Measurements from ENCODE around the gene BCAR3.

BCAR3 gene

DNA sequence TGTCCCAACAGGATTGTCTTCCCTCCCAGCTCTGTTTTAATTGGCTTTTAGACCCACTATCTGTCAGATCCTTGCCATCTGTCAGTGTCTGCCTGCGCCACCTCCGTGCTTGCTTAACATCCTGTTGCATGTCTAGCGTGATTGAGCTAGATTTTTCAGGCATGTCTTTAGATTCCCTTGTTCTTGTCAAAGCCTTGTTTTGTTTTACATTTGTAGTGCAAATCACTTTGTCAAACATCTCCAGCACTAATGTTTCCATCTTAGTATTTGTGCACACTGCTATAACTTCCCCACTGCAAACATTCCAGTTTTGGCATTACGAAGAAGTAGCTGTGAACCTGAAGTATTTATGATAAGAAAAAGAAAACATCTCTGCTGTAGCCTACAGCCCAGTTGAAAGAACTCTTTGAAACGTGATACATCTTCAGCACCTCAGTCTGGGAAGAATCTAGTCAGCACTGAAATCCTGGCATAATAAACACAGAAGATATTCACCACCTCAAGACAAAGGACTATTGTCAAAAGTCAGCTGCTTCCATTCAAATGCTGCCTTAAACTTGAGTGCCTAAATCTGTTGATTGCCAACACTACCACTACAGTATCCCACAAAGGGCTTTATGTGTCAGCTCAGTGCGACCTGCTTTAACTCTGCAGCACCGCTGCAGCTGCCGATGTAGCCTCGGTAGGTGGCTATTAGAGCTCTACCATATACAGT is 128.7 kb downstream of the BCAR3 start:
- no peak overlapping the region for H3K9ac ChIP-seq (ENCODE audit: low read length in 5 of 5)
- H3K9me3 ChIP-seq (ENCODE audit: control insufficient read depth in 5 of 5, low read length in 5 of 5) = no peaks in the 10 kb centered on the region
- H3K27ac ChIP-seq (ENCODE audit: low read depth, low read length) = peak overlapping the region; percentile 69
- H3K4me3 ChIP-seq (ENCODE audit: low read depth in 1 of 5, low read length in 5 of 5) = no peak overlapping the region
- H3K36me3 ChIP-seq (ENCODE audit: control insufficient read depth in 5 of 5, insufficient read depth in 5 of 5, low read length in 5 of 5) = peaks cover 9 to 23% (median 16%) of the 10 kb centered on the region in 5 donors
- peaks cover 0 to 30% (median 28%) of the 10 kb centered on the region in 5 donors for H3K4me1 ChIP-seq (ENCODE audit: control insufficient read depth in 5 of 5, insufficient read depth in 5 of 5, low read length in 5 of 5)
- no peaks in the 10 kb centered on the region for H3K27me3 ChIP-seq (ENCODE audit: control insufficient read depth in 5 of 5, insufficient read depth in 4 of 5, low read length in 5 of 5)

DNA sequence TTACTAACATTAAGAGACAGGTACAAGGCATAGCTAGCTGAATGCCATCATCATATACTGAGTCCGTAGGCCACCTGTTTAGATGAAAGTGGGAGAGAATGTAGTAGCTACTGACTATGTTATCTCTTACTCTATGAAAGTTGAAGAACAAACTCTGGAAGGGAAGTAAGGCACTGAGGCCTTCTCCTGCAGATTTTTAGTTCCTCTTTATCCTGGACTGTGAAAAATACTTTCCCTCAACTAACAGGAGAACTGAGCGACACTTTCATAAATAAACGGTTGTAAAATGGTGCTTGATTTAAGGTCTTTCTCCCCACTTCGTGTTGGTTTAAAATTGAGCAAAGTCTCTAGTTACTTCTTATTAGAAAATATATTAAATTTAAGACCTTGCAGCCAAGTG is 131.8 kb downstream of the BCAR3 start:
- Histone ChIP-seq H3K27ac (ENCODE audit: low read depth, low read length) (no peak overlapping the region), H3K4me1 (ENCODE audit: control insufficient read depth in 5 of 5, insufficient read depth in 5 of 5, low read length in 5 of 5) (peaks cover 0 to 26% (median 25%) of the 10 kb centered on the region in 5 donors), H3K27me3 (ENCODE audit: control insufficient read depth in 5 of 5, insufficient read depth in 4 of 5, low read length in 5 of 5) (no peaks in the 10 kb centered on the region), H3K4me3 (ENCODE audit: low read depth in 1 of 5, low read length in 5 of 5) (no peak overlapping the region), H3K9ac (ENCODE audit: low read length in 5 of 5) (no peak overlapping the region), H3K36me3 (ENCODE audit: control insufficient read depth in 5 of 5, insufficient read depth in 5 of 5, low read length in 5 of 5) (peaks cover 11 to 23% (median 16%) of the 10 kb centered on the region in 5 donors), H3K9me3 (ENCODE audit: control insufficient read depth in 5 of 5, low read length in 5 of 5) (no peaks in the 10 kb centered on the region)

GRCh38 chr1:93549131-93549530 is 132.5 kb downstream of the BCAR3 start:
- no peaks in the 10 kb centered on the region for H3K27me3 ChIP-seq (ENCODE audit: control insufficient read depth in 5 of 5, insufficient read depth in 4 of 5, low read length in 5 of 5)
- H3K4me1 ChIP-seq (ENCODE audit: control insufficient read depth in 5 of 5, insufficient read depth in 5 of 5, low read length in 5 of 5) = peaks cover 0 to 21% (median 19%) of the 10 kb centered on the region in 5 donors
- peaks cover 11 to 23% (median 16%) of the 10 kb centered on the region in 5 donors for H3K36me3 ChIP-seq (ENCODE audit: control insufficient read depth in 5 of 5, insufficient read depth in 5 of 5, low read length in 5 of 5)
- no peaks in the 10 kb centered on the region for H3K9me3 ChIP-seq (ENCODE audit: control insufficient read depth in 5 of 5, low read length in 5 of 5)
- no peak overlapping the region for H3K27ac ChIP-seq (ENCODE audit: low read depth, low read length)
- no peak overlapping the region for H3K9ac ChIP-seq (ENCODE audit: low read length in 5 of 5)
- no peak overlapping the region for H3K4me3 ChIP-seq (ENCODE audit: low read depth in 1 of 5, low read length in 5 of 5)

GRCh38 chr1:93546162-93546863 is 135.3 kb downstream of the BCAR3 start:
- Histone ChIP-seq H3K4me1 (ENCODE audit: control insufficient read depth in 5 of 5, insufficient read depth in 5 of 5, low read length in 5 of 5) (no peaks in the 10 kb centered on the region), H3K9ac (ENCODE audit: low read length in 5 of 5) (no peak overlapping the region), H3K27me3 (ENCODE audit: control insufficient read depth in 5 of 5, insufficient read depth in 4 of 5, low read length in 5 of 5) (no peaks in the 10 kb centered on the region), H3K9me3 (ENCODE audit: control insufficient read depth in 5 of 5, low read length in 5 of 5) (no peaks in the 10 kb centered on the region), H3K27ac (ENCODE audit: low read depth, low read length) (no peak overlapping the region), H3K4me3 (ENCODE audit: low read depth in 1 of 5, low read length in 5 of 5) (no peak overlapping the region), H3K36me3 (ENCODE audit: control insufficient read depth in 5 of 5, insufficient read depth in 5 of 5, low read length in 5 of 5) (peaks cover 11 to 23% (median 16%) of the 10 kb centered on the region in 5 donors)

- Histone ChIP-seq H3K36me3 (ENCODE audit: control insufficient read depth in 5 of 5, insufficient read depth in 5 of 5, low read length in 5 of 5) (peaks cover 0 to 4% (median 0%) of the 10 kb centered on the region in 5 donors), H3K27me3 (ENCODE audit: control insufficient read depth in 5 of 5, insufficient read depth in 4 of 5, low read length in 5 of 5) (no peaks in the 10 kb centered on the region), H3K4me3 (ENCODE audit: low read depth in 1 of 5, low read length in 5 of 5) (no peak overlapping the region), H3K27ac (ENCODE audit: low read depth, low read length) (no peak overlapping the region), H3K9me3 (ENCODE audit: control insufficient read depth in 5 of 5, low read length in 5 of 5) (no peaks in the 10 kb centered on the region), H3K9ac (ENCODE audit: low read length in 5 of 5) (no peak overlapping the region), H3K4me1 (ENCODE audit: control insufficient read depth in 5 of 5, insufficient read depth in 5 of 5, low read length in 5 of 5) (no peaks in the 10 kb centered on the region)
Measured at GRCh38 chr1:93542398-93542797, 139.2 kb downstream of the BCAR3 start.

- Histone ChIP-seq H3K9ac (ENCODE audit: low read length in 5 of 5) (no peak overlapping the region), H3K27me3 (ENCODE audit: control insufficient read depth in 5 of 5, insufficient read depth in 4 of 5, low read length in 5 of 5) (no peaks in the 10 kb centered on the region), H3K27ac (ENCODE audit: low read depth, low read length) (no peak overlapping the region), H3K4me1 (ENCODE audit: control insufficient read depth in 5 of 5, insufficient read depth in 5 of 5, low read length in 5 of 5) (no peaks in the 10 kb centered on the region), H3K4me3 (ENCODE audit: low read depth in 1 of 5, low read length in 5 of 5) (no peak overlapping the region), H3K9me3 (ENCODE audit: control insufficient read depth in 5 of 5, low read length in 5 of 5) (no peaks in the 10 kb centered on the region), H3K36me3 (ENCODE audit: control insufficient read depth in 5 of 5, insufficient read depth in 5 of 5, low read length in 5 of 5) (peaks cover 0 to 8% (median 0%) of the 10 kb centered on the region in 5 donors)
Measured at GRCh38 chr1:93541045-93541444, 140.6 kb downstream of the BCAR3 start.

DNA sequence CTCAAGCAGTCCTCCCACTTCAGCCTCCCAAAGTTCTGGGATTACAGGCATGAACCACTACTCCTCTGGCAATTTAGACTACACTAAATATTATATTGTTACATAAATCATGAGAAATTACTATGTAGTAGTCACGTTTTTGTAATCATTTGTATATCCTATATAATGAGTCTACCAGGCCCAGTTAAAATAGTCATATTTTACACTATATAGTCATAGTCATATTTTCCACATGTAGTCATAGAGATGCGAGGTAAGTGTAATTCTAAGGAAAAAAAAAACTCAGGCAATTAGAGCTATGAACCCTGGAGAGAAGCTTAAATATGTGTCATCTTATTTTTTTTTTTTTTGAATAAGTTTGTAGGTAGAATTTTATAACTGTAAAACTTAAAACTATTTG is 143.7 kb downstream of the BCAR3 start:
- Histone ChIP-seq H3K27ac (ENCODE audit: low read depth, low read length) (no peak overlapping the region), H3K27me3 (ENCODE audit: control insufficient read depth in 5 of 5, insufficient read depth in 4 of 5, low read length in 5 of 5) (no peaks in the 10 kb centered on the region), H3K9ac (ENCODE audit: low read length in 5 of 5) (no peak overlapping the region), H3K4me1 (ENCODE audit: control insufficient read depth in 5 of 5, insufficient read depth in 5 of 5, low read length in 5 of 5) (no peaks in the 10 kb centered on the region), H3K9me3 (ENCODE audit: control insufficient read depth in 5 of 5, low read length in 5 of 5) (no peaks in the 10 kb centered on the region), H3K36me3 (ENCODE audit: control insufficient read depth in 5 of 5, insufficient read depth in 5 of 5, low read length in 5 of 5) (peaks cover 0 to 10% (median 0%) of the 10 kb centered on the region in 5 donors), H3K4me3 (ENCODE audit: low read depth in 1 of 5, low read length in 5 of 5) (no peak overlapping the region)

- H3K27ac ChIP-seq (ENCODE audit: low read depth, low read length) = no peak overlapping the region
- no peak overlapping the region for H3K4me3 ChIP-seq (ENCODE audit: low read depth in 1 of 5, low read length in 5 of 5)
- no peaks in the 10 kb centered on the region for H3K9me3 ChIP-seq (ENCODE audit: control insufficient read depth in 5 of 5, low read length in 5 of 5)
- no peaks in the 10 kb centered on the region for H3K4me1 ChIP-seq (ENCODE audit: control insufficient read depth in 5 of 5, insufficient read depth in 5 of 5, low read length in 5 of 5)
- peaks cover 0 to 10% (median 0%) of the 10 kb centered on the region in 5 donors for H3K36me3 ChIP-seq (ENCODE audit: control insufficient read depth in 5 of 5, insufficient read depth in 5 of 5, low read length in 5 of 5)
- no peak overlapping the region for H3K9ac ChIP-seq (ENCODE audit: low read length in 5 of 5)
- no peaks in the 10 kb centered on the region for H3K27me3 ChIP-seq (ENCODE audit: control insufficient read depth in 5 of 5, insufficient read depth in 4 of 5, low read length in 5 of 5)
Measured at GRCh38 chr1:93537396-93537795, 144.2 kb downstream of the BCAR3 start.

DNA sequence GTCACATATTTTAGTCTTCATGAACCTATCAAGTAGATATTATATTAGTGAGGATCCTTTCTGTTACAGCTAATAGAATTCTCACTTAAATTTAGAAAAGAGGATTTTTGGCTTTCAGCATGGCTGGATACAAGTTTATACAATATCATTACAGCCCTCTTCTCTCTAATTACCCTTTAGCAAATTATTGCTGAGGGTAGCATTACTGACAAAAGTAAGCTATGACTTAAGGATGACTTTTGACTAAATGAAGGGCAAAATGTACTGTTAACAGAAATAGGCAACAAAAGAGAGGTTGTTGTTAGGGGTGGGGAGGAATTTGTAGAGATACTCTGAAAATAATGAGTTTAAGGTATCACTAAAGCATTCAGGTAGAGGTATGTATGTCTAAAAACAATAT is 148.0 kb downstream of the BCAR3 start:
- Histone ChIP-seq H3K4me3 (ENCODE audit: low read depth in 1 of 5, low read length in 5 of 5) (no peak overlapping the region), H3K36me3 (ENCODE audit: control insufficient read depth in 5 of 5, insufficient read depth in 5 of 5, low read length in 5 of 5) (peaks cover 0 to 22% (median 3%) of the 10 kb centered on the region in 5 donors), H3K27ac (ENCODE audit: low read depth, low read length) (no peak overlapping the region), H3K9ac (ENCODE audit: low read length in 5 of 5) (no peak overlapping the region), H3K27me3 (ENCODE audit: control insufficient read depth in 5 of 5, insufficient read depth in 4 of 5, low read length in 5 of 5) (no peaks in the 10 kb centered on the region), H3K4me1 (ENCODE audit: control insufficient read depth in 5 of 5, insufficient read depth in 5 of 5, low read length in 5 of 5) (no peaks in the 10 kb centered on the region), H3K9me3 (ENCODE audit: control insufficient read depth in 5 of 5, low read length in 5 of 5) (no peaks in the 10 kb centered on the region)

DNA sequence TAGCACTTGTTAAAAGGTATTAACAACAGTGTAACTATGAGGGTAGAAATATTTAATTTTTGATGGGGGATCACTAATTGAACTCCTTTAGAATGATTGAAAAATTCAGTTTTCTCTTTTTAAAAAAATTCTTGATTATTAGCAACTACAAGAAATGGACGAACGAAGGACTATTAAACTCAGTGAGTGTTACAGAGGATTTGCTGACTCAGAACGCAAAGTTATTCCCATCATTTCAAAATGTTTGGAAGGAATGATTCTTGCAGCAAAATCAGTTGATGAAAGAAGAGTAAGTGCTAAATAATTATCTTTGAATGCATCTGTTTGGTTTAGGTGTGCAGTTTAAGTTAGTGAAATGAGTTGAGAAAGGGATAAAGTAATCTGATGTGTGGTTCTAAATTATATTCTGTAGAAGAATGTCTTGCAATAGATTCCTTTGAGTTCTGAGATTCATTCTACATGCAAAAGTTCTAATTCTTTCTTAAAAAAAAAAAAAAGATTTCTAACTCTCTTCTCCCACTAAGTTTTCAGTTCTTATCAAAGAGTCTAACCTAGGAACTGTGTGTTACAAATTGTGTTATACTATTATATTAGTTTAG is 148.8 kb downstream of the BCAR3 start:
- H3K27me3 ChIP-seq (ENCODE audit: control insufficient read depth in 5 of 5, insufficient read depth in 4 of 5, low read length in 5 of 5) = no peaks in the 10 kb centered on the region
- H3K4me3 ChIP-seq (ENCODE audit: low read depth in 1 of 5, low read length in 5 of 5) = no peak overlapping the region
- H3K9me3 ChIP-seq (ENCODE audit: control insufficient read depth in 5 of 5, low read length in 5 of 5) = no peaks in the 10 kb centered on the region
- no peak overlapping the region for H3K9ac ChIP-seq (ENCODE audit: low read length in 5 of 5)
- H3K36me3 ChIP-seq (ENCODE audit: control insufficient read depth in 5 of 5, insufficient read depth in 5 of 5, low read length in 5 of 5) = peaks cover 0 to 22% (median 3%) of the 10 kb centered on the region in 5 donors
- no peaks in the 10 kb centered on the region for H3K4me1 ChIP-seq (ENCODE audit: control insufficient read depth in 5 of 5, insufficient read depth in 5 of 5, low read length in 5 of 5)
- no peak overlapping the region for H3K27ac ChIP-seq (ENCODE audit: low read depth, low read length)

All from subcutaneous abdominal adipose tissue (tissue), 5 donors.